ENCODE data around the gene GNG7.
"Not testable (repeated sequence)": the region's sequence is repeated elsewhere in the genome, so short reads cannot be mapped to it uniquely, and the experiment has no call there.

Gene GNG7

GRCh38 chr19:2591537-2592291 lies 110.8 kb downstream of the GNG7 start:
- in situ Hi-C loops (cut with MboI; ENCODE audit: low pct_unique_long_range_greater_than_20kb, low sequenced_read_pairs), result no loop called here
- DNase-seq, result no peak

- DNase-seq, result no peak
- in situ Hi-C loops (cut with MboI; ENCODE audit: low pct_unique_long_range_greater_than_20kb, low sequenced_read_pairs), result no loop called here
Measured at GRCh38 chr19:2590630-2591399, 111.7 kb downstream of the GNG7 start.

- in situ Hi-C loops (cut with MboI; ENCODE audit: low pct_unique_long_range_greater_than_20kb, low sequenced_read_pairs), result no loop called here
- DNase-seq, result no peak
Measured at GRCh38 chr19:2589441-2589840, 113.1 kb downstream of the GNG7 start.

GRCh38 chr19:2588081-2588777 lies 114.3 kb downstream of the GNG7 start:
- in situ Hi-C loops (cut with MboI; ENCODE audit: low pct_unique_long_range_greater_than_20kb, low sequenced_read_pairs), result no loop called here
- no peak for DNase-seq

- no peak for DNase-seq
- in situ Hi-C loops (cut with MboI; ENCODE audit: low pct_unique_long_range_greater_than_20kb, low sequenced_read_pairs), result no loop called here
Measured at GRCh38 chr19:2587001-2587719, 115.3 kb downstream of the GNG7 start.

- in situ Hi-C loops (cut with MboI; ENCODE audit: low pct_unique_long_range_greater_than_20kb, low sequenced_read_pairs), result no loop called here
- no peak for DNase-seq
Measured at GRCh38 chr19:2586196-2586595, 116.3 kb downstream of the GNG7 start.

- no peak for DNase-seq
- in situ Hi-C loops (cut with MboI; ENCODE audit: low pct_unique_long_range_greater_than_20kb, low sequenced_read_pairs), result no loop called here
Measured at GRCh38 chr19:2584002-2584401, 118.5 kb downstream of the GNG7 start.

GRCh38 chr19:2582984-2583956 lies 119.2 kb downstream of the GNG7 start:
- no peak for DNase-seq
- in situ Hi-C loops (cut with MboI; ENCODE audit: low pct_unique_long_range_greater_than_20kb, low sequenced_read_pairs), result no loop called here

- DNase-seq; in situ Hi-C loops (cut with MboI; ENCODE audit: low pct_unique_long_range_greater_than_20kb, low sequenced_read_pairs): not testable (repeated sequence)
Measured at GRCh38 chr19:2580396-2580795, 122.1 kb downstream of the GNG7 start.

- no peak for DNase-seq
- in situ Hi-C loops (cut with MboI; ENCODE audit: low pct_unique_long_range_greater_than_20kb, low sequenced_read_pairs), result no loop called here
Measured at GRCh38 chr19:2579678-2580280, 122.7 kb downstream of the GNG7 start.

GRCh38 chr19:2578901-2579677 lies 123.4 kb downstream of the GNG7 start:
- peak; percentile 86 for DNase-seq
- in situ Hi-C loops (cut with MboI; ENCODE audit: low pct_unique_long_range_greater_than_20kb, low sequenced_read_pairs), result no loop called here

- no peak for DNase-seq
- in situ Hi-C loops (cut with MboI; ENCODE audit: low pct_unique_long_range_greater_than_20kb, low sequenced_read_pairs), result no loop called here
Measured at GRCh38 chr19:2578391-2578890, 124.1 kb downstream of the GNG7 start.

- no peak for DNase-seq
- in situ Hi-C loops (cut with MboI; ENCODE audit: low pct_unique_long_range_greater_than_20kb, low sequenced_read_pairs), result no loop called here
Measured at GRCh38 chr19:2577722-2578335, 124.7 kb downstream of the GNG7 start.

- no peak for DNase-seq
- in situ Hi-C loops (cut with MboI; ENCODE audit: low pct_unique_long_range_greater_than_20kb, low sequenced_read_pairs), result no loop called here
Measured at GRCh38 chr19:2575734-2576481, 126.6 kb downstream of the GNG7 start.

- in situ Hi-C loops (cut with MboI; ENCODE audit: low pct_unique_long_range_greater_than_20kb, low sequenced_read_pairs), result no loop called here
Measured at GRCh38 chr19:2574971-2575630, 127.4 kb downstream of the GNG7 start.

More at GRCh38 chr19:2574971-2575630, 127.4 kb downstream of the GNG7 start:
- no peak for DNase-seq
